HUES6 (cell line): ENCODE data around the gene MGAT4B.
A peak's percentile ranks its signal among the peaks of the same experiment; 100 is the strongest.

ENCODE experiments used
- H3K27ac ChIP-seq: 2 replicates; pipeline ENCODE4 v1.7.0; 2013; ENCODE audit warnings: low read depth, mild to moderate bottlenecking, low read length, inconsistent platforms
- H3K27me3 ChIP-seq: 2 replicates; pipeline ENCODE4 v1.6.1; 2013; ENCODE audit warnings: low read length; ENCODE audit not compliant: control insufficient read depth, insufficient read depth
- H3K36me3 ChIP-seq: 2 replicates; pipeline ENCODE4 v1.6.1; 2013; ENCODE audit warnings: low read length; ENCODE audit not compliant: control insufficient read depth, insufficient read depth
- H3K4me1 ChIP-seq: 2 replicates; pipeline ENCODE4 v1.6.1; 2013; ENCODE audit warnings: low read length; ENCODE audit not compliant: control insufficient read depth, insufficient read depth
- H3K4me3 ChIP-seq: 2 replicates; pipeline ENCODE4 v1.5.1; 2013; ENCODE audit warnings: low read depth, low read length
- H3K9ac ChIP-seq: one replicate; pipeline ENCODE4 v1.6.1; 2013; ENCODE audit warnings: mild to moderate bottlenecking, low read length
- H3K9me3 ChIP-seq: 2 replicates; pipeline ENCODE4 v1.6.1; 2013; ENCODE audit warnings: low read depth, low read length; ENCODE audit not compliant: control insufficient read depth, insufficient read depth

The MGAT4B gene

GRCh38 chr5:179824745-179825112 is 18.1 kb upstream of the MGAT4B start:
- Histone ChIP-seq H3K9ac (no peak overlapping the region), H3K4me1 (peaks cover 38% of the 10 kb centered on the region), H3K4me3 (no peak overlapping the region), H3K9me3 (no peaks in the 10 kb centered on the region), H3K36me3 (peaks cover 76% of the 10 kb centered on the region), H3K27me3 (no peaks in the 10 kb centered on the region), H3K27ac (no peak overlapping the region)

GRCh38 chr5:179823937-179824744 is 17.5 kb upstream of the MGAT4B start:
- Histone ChIP-seq H3K4me3 (no peak overlapping the region), H3K4me1 (peaks cover 38% of the 10 kb centered on the region), H3K36me3 (peaks cover 70% of the 10 kb centered on the region), H3K9me3 (no peaks in the 10 kb centered on the region), H3K27ac (no peak overlapping the region), H3K27me3 (no peaks in the 10 kb centered on the region), H3K9ac (no peak overlapping the region)

GRCh38 chr5:179822444-179822990 is 15.9 kb upstream of the MGAT4B start:
- no peak overlapping the region for H3K27ac ChIP-seq

GRCh38 chr5:179822059-179822432 is 15.4 kb upstream of the MGAT4B start:
- Histone ChIP-seq H3K27ac (no peak overlapping the region), H3K4me3 (peak overlapping the region; percentile 80), H3K9me3 (no peaks in the 10 kb centered on the region), H3K36me3 (peaks cover 51% of the 10 kb centered on the region), H3K27me3 (no peaks in the 10 kb centered on the region), H3K4me1 (peaks cover 34% of the 10 kb centered on the region), H3K9ac (no peak overlapping the region)

More at GRCh38 chr5:179822444-179822990, 15.9 kb upstream of the MGAT4B start:
- H3K4me1 ChIP-seq: peaks cover 36% of the 10 kb centered on the region
- peak overlapping the region; percentile 26 for H3K9ac ChIP-seq
- H3K36me3 ChIP-seq: peaks cover 55% of the 10 kb centered on the region
- no peaks in the 10 kb centered on the region for H3K27me3 ChIP-seq
- no peaks in the 10 kb centered on the region for H3K9me3 ChIP-seq
- peak overlapping the region; percentile 80 for H3K4me3 ChIP-seq

GRCh38 chr5:179821298-179822058 is 14.8 kb upstream of the MGAT4B start:
- Histone ChIP-seq H3K36me3 (peaks cover 46% of the 10 kb centered on the region), H3K27me3 (no peaks in the 10 kb centered on the region), H3K27ac (peak overlapping the region; percentile 85; the same call in 1 of the 2 replicates), H3K9ac (peak overlapping the region; percentile 97), H3K9me3 (no peaks in the 10 kb centered on the region), H3K4me1 (peaks cover 34% of the 10 kb centered on the region), H3K4me3 (peak overlapping the region; percentile 80)

- Histone ChIP-seq H3K4me1 (peaks cover 34% of the 10 kb centered on the region), H3K36me3 (peaks cover 38% of the 10 kb centered on the region), H3K9ac (peak within 1 kb of the TSS; percentile 97), H3K9me3 (no peaks in the 10 kb centered on the region), H3K27ac (peak within 1 kb of the TSS; percentile 85), H3K4me3 (peak within 1 kb of the TSS; percentile 80), H3K27me3 (no peaks in the 10 kb centered on the region)
Measured at GRCh38 chr5:179820483-179821297, 14.0 kb upstream of the MGAT4B start, which contains the start of gene SQSTM1. SQSTM1 (plus strand) TSS chr5:179820905; CDS start chr5:179820937, 32 bp downstream.

- Histone ChIP-seq H3K9ac (peak overlapping the region; percentile 84), H3K4me1 (peaks cover 34% of the 10 kb centered on the region), H3K9me3 (no peaks in the 10 kb centered on the region), H3K36me3 (peaks cover 36% of the 10 kb centered on the region), H3K27ac (peak overlapping the region; percentile 85), H3K4me3 (peak overlapping the region; percentile 80), H3K27me3 (no peaks in the 10 kb centered on the region)
Measured at GRCh38 chr5:179820127-179820482, 13.4 kb upstream of the MGAT4B start.

- H3K36me3 ChIP-seq: peaks cover 30% of the 10 kb centered on the region
- H3K9ac ChIP-seq: peak overlapping the region; percentile 84
- H3K27ac ChIP-seq: peak overlapping the region; percentile 85
- H3K27me3 ChIP-seq: no peaks in the 10 kb centered on the region
- H3K9me3 ChIP-seq: no peaks in the 10 kb centered on the region
- H3K4me3 ChIP-seq: peak overlapping the region; percentile 80
- H3K4me1 ChIP-seq: peaks cover 34% of the 10 kb centered on the region
Measured at GRCh38 chr5:179819296-179820126, 12.8 kb upstream of the MGAT4B start.

- H3K4me3 ChIP-seq: peak overlapping the region; percentile 53
- peak overlapping the region; percentile 85; the same call in 1 of the 2 replicates for H3K27ac ChIP-seq
- H3K36me3 ChIP-seq: peaks cover 23% of the 10 kb centered on the region
- peaks cover 34% of the 10 kb centered on the region for H3K4me1 ChIP-seq
- H3K9ac ChIP-seq: peak overlapping the region; percentile 84
- H3K9me3 ChIP-seq: no peaks in the 10 kb centered on the region
- no peaks in the 10 kb centered on the region for H3K27me3 ChIP-seq
Measured at GRCh38 chr5:179818746-179819295, 12.2 kb upstream of the MGAT4B start.
